ENCODE data around the gene TMEM201. TPM values are rescaled to one million over a fixed set of nuclear protein-coding genes. Genes with fewer than 3 reads are reported as not detected.
A peak's percentile ranks its signal among the peaks of the same experiment; 100 is the strongest.

Gene TMEM201
- total RNA-seq, 1 donor from 2014 or later: 24.6 TPM

- Mint-ChIP-seq H3K36me3 (ENCODE audit: insufficient read depth) (peaks cover 3% of the 10 kb centered on the region), H3K4me1 (ENCODE audit: low read depth) (peaks cover 8% of the 10 kb centered on the region), H3K27ac (peak overlapping the region; percentile 78)
Observed at GRCh38 chr1:9544926-9545325, 43.8 kb upstream of the TMEM201 start.

GRCh38 chr1:9549955-9550546, 38.7 kb upstream of the TMEM201 start:
- H3K9me3 Mint-ChIP-seq (ENCODE audit: low read depth): no peaks in the 10 kb centered on the region
- TF ChIP-seq, protein P1, sequence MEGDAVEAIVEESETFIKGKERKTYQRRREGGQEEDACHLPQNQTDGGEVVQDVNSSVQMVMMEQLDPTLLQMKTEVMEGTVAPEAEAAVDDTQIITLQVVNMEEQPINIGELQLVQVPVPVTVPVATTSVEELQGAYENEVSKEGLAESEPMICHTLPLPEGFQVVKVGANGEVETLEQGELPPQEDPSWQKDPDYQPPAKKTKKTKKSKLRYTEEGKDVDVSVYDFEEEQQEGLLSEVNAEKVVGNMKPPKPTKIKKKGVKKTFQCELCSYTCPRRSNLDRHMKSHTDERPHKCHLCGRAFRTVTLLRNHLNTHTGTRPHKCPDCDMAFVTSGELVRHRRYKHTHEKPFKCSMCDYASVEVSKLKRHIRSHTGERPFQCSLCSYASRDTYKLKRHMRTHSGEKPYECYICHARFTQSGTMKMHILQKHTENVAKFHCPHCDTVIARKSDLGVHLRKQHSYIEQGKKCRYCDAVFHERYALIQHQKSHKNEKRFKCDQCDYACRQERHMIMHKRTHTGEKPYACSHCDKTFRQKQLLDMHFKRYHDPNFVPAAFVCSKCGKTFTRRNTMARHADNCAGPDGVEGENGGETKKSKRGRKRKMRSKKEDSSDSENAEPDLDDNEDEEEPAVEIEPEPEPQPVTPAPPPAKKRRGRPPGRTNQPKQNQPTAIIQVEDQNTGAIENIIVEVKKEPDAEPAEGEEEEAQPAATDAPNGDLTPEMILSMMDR (IDR thresholded peaks at IDR 0.05; ENCODE audit: unreplicated experiment): no peak
- peaks cover 2% of the 10 kb centered on the region for H3K36me3 Mint-ChIP-seq (ENCODE audit: insufficient read depth)
- peaks cover 18% of the 10 kb centered on the region for H3K4me1 Mint-ChIP-seq (ENCODE audit: low read depth)
- no peak overlapping the region for H3K27ac Mint-ChIP-seq
- no peak overlapping the region for H3K4me3 Mint-ChIP-seq (ENCODE audit: low read depth)
- no peaks in the 10 kb centered on the region for H3K27me3 Mint-ChIP-seq
- no peak for DNase-seq (ENCODE audit: low spot score, unreplicated experiment)

More at GRCh38 chr1:9544926-9545325, 43.8 kb upstream of the TMEM201 start:
- Mint-ChIP-seq H3K4me3 (ENCODE audit: low read depth) (no peak overlapping the region), H3K27me3 (no peaks in the 10 kb centered on the region), H3K9me3 (ENCODE audit: low read depth) (no peaks in the 10 kb centered on the region)
- TF ChIP-seq, protein P1 (IDR thresholded peaks at IDR 0.05; ENCODE audit: unreplicated experiment): no peak
- DNase-seq (ENCODE audit: low spot score, unreplicated experiment): no peak

- TF ChIP-seq, protein P1 (IDR thresholded peaks at IDR 0.05; ENCODE audit: unreplicated experiment): no peak
- H3K36me3 Mint-ChIP-seq (ENCODE audit: insufficient read depth): peaks cover 9% of the 10 kb centered on the region
- no peaks in the 10 kb centered on the region for H3K27me3 Mint-ChIP-seq
- no peak for DNase-seq (ENCODE audit: low spot score, unreplicated experiment)
- peaks cover 18% of the 10 kb centered on the region for H3K4me1 Mint-ChIP-seq (ENCODE audit: low read depth)
- no peaks in the 10 kb centered on the region for H3K9me3 Mint-ChIP-seq (ENCODE audit: low read depth)
- H3K4me3 Mint-ChIP-seq (ENCODE audit: low read depth): no peak overlapping the region
- H3K27ac Mint-ChIP-seq: peak overlapping the region; percentile 18
Observed at GRCh38 chr1:9551984-9552383, 36.7 kb upstream of the TMEM201 start.

DNA sequence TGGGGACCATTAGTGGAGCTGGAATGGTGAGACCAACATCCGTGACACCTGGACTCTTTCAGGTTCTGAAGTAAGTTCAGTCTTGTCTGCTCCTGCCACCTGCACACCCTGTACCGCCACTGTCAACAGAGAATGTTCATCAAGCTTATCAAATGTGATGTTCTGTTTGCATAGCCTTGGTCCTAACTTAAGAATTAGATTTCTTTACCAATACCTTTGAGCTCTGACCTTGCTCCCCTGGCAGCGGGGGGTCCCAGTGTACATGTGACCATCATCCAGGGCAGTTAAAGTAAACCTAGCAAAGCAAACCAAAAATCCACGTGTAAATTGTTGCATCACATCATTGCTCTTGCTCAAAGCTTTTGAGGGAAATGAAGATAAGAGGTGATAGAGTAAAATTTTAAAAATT, 35.0 kb upstream of the TMEM201 start:
- TF ChIP-seq, protein P1 (IDR thresholded peaks at IDR 0.05; ENCODE audit: unreplicated experiment): no peak
- H3K4me1 Mint-ChIP-seq (ENCODE audit: low read depth): peaks cover 18% of the 10 kb centered on the region
- no peaks in the 10 kb centered on the region for H3K27me3 Mint-ChIP-seq
- peaks cover 9% of the 10 kb centered on the region for H3K36me3 Mint-ChIP-seq (ENCODE audit: insufficient read depth)
- H3K9me3 Mint-ChIP-seq (ENCODE audit: low read depth): no peaks in the 10 kb centered on the region
- H3K4me3 Mint-ChIP-seq (ENCODE audit: low read depth): no peak overlapping the region
- DNase-seq (ENCODE audit: low spot score, unreplicated experiment): no peak
- no peak overlapping the region for H3K27ac Mint-ChIP-seq

GRCh38 chr1:9555942-9556341, 32.8 kb upstream of the TMEM201 start:
- Mint-ChIP-seq H3K4me3 (ENCODE audit: low read depth) (no peak overlapping the region), H3K9me3 (ENCODE audit: low read depth) (no peaks in the 10 kb centered on the region), H3K27me3 (no peaks in the 10 kb centered on the region), H3K4me1 (ENCODE audit: low read depth) (peaks cover 18% of the 10 kb centered on the region), H3K36me3 (ENCODE audit: insufficient read depth) (peaks cover 9% of the 10 kb centered on the region), H3K27ac (peak overlapping the region; percentile 73)
- TF ChIP-seq, protein P1 (IDR thresholded peaks at IDR 0.05; ENCODE audit: unreplicated experiment): no peak
- no peak for DNase-seq (ENCODE audit: low spot score, unreplicated experiment)

Measured in progenitor cell of endocrine pancreas (in vitro differentiated cells).